ENCODE measurements around the gene CACTIN. TPM values are rescaled to one million over a fixed set of nuclear protein-coding genes. Genes with fewer than 3 reads are reported as not detected.

Gene CACTIN
- total and polyA plus RNA-seq, 9 donors: 2.7 to 39.1 (median 28.8) TPM

GRCh38 chr19:3641515-3642269 is 15.1 kb upstream of the CACTIN start:
- 91 to 93% (median 92%) methylated on average over 27 to 28 of the region's 28 CpGs for WGBS, 3 donors
- no peaks in the 10 kb centered on the region for H3K9me3 ChIP-seq
- H3K4me3 ChIP-seq: no peak overlapping the region
- H3K27ac ChIP-seq: no peak overlapping the region
- TF ChIP-seq EP300 (IDR thresholded peaks at IDR 0.05) (no peak), POLR2A (IDR thresholded peaks at IDR 0.05) (no peak), CTCF (IDR thresholded peaks at IDR 0.05) (no peak)
- no peaks in the 10 kb centered on the region for H3K4me1 ChIP-seq (ENCODE audit: insufficient read depth)
- DNase-seq: no peak
- intact Hi-C loops (cut with DNase I): no loop called here
- H3K36me3 ChIP-seq: no peaks in the 10 kb centered on the region
- no peaks in the 10 kb centered on the region for H3K27me3 ChIP-seq

GRCh38 chr19:3639479-3639878 is 12.9 kb upstream of the CACTIN start:
- TF ChIP-seq CTCF (IDR thresholded peaks at IDR 0.05) (no peak), POLR2A (IDR thresholded peaks at IDR 0.05) (no peak), EP300 (IDR thresholded peaks at IDR 0.05) (no peak)
- no peaks in the 10 kb centered on the region for H3K36me3 ChIP-seq
- H3K27me3 ChIP-seq: no peaks in the 10 kb centered on the region
- no peak overlapping the region for H3K27ac ChIP-seq
- no peak for DNase-seq
- 92 to 94% (median 92%) methylated on average over 13 of the region's 13 CpGs for WGBS, 3 donors
- H3K4me3 ChIP-seq: no peak overlapping the region
- no peaks in the 10 kb centered on the region for H3K9me3 ChIP-seq
- no peaks in the 10 kb centered on the region for H3K4me1 ChIP-seq (ENCODE audit: insufficient read depth)
- intact Hi-C loops (cut with DNase I): no loop called here

GRCh38 chr19:3638208-3639193 is 11.9 kb upstream of the CACTIN start:
- Histone ChIP-seq H3K9me3 (no peaks in the 10 kb centered on the region), H3K4me3 (no peak overlapping the region), H3K36me3 (no peaks in the 10 kb centered on the region), H3K27me3 (no peaks in the 10 kb centered on the region), H3K27ac (no peak overlapping the region), H3K4me1 (ENCODE audit: insufficient read depth) (peaks cover 2% of the 10 kb centered on the region)
- 83 to 86% (median 84%) methylated on average over 55 of the region's 55 CpGs for WGBS, 3 donors
- DNase-seq: no peak
- intact Hi-C loops (cut with DNase I): no loop called here
- TF ChIP-seq CTCF (IDR thresholded peaks at IDR 0.05): no peak
- no peak for TF ChIP-seq POLR2A (IDR thresholded peaks at IDR 0.05)
- TF ChIP-seq EP300 (IDR thresholded peaks at IDR 0.05): no peak

- H3K27ac ChIP-seq: no peak overlapping the region
- H3K36me3 ChIP-seq: no peaks in the 10 kb centered on the region
- TF ChIP-seq CTCF (IDR thresholded peaks at IDR 0.05) (no peak), POLR2A (IDR thresholded peaks at IDR 0.05) (no peak), EP300 (IDR thresholded peaks at IDR 0.05) (no peak)
- 84 to 88% (median 85%) methylated on average over 21 to 23 of the region's 23 CpGs for WGBS, 3 donors
- no peak overlapping the region for H3K4me3 ChIP-seq
- intact Hi-C loops (cut with DNase I): no loop called here
- H3K9me3 ChIP-seq: no peaks in the 10 kb centered on the region
- no peaks in the 10 kb centered on the region for H3K27me3 ChIP-seq
- peaks cover 6% of the 10 kb centered on the region for H3K4me1 ChIP-seq (ENCODE audit: insufficient read depth)
- no peak for DNase-seq
Measured at GRCh38 chr19:3637621-3638020, 11.0 kb upstream of the CACTIN start.
